ENCODE results near the gene PCDHGB6. TPM values are rescaled to one million over a fixed set of nuclear protein-coding genes. Genes with fewer than 3 reads are reported as not detected.

PCDHGB6 gene
- total and polyA plus RNA-seq, 2 donors = 0.61 to 1.1 TPM

GRCh38 chr5:141440341-141440740 is 32.5 kb downstream of the PCDHGB6 start:
- no peak for DNase-seq (ENCODE audit: low read depth in 6 of 9, low spot score in 9 of 9)
- Histone ChIP-seq H3K4me3 (ENCODE audit: low read length in 2 of 2) (no peak overlapping the region), H3K36me3 (ENCODE audit: control insufficient read depth in 2 of 2, insufficient read depth in 2 of 2, low read length in 1 of 2) (no peaks in the 10 kb centered on the region), H3K4me1 (ENCODE audit: control insufficient read depth in 2 of 2, insufficient read depth in 2 of 2, low read length in 2 of 2) (no peaks in the 10 kb centered on the region), H3K27me3 (ENCODE audit: control insufficient read depth in 2 of 2, insufficient read depth in 1 of 2, low read length in 1 of 2) (peaks cover 0 to 11% of the 10 kb centered on the region in 2 donors), H3K9me3 (ENCODE audit: control insufficient read depth in 2 of 2, insufficient read depth in 1 of 2, low read length in 1 of 2) (peaks cover 0 to 8% of the 10 kb centered on the region in 2 donors), H3K27ac (ENCODE audit: low read depth in 1 of 2, low read length in 1 of 2) (no peak overlapping the region)
- 96% methylated on average over 9 of the region's 9 CpGs for WGBS

DNA sequence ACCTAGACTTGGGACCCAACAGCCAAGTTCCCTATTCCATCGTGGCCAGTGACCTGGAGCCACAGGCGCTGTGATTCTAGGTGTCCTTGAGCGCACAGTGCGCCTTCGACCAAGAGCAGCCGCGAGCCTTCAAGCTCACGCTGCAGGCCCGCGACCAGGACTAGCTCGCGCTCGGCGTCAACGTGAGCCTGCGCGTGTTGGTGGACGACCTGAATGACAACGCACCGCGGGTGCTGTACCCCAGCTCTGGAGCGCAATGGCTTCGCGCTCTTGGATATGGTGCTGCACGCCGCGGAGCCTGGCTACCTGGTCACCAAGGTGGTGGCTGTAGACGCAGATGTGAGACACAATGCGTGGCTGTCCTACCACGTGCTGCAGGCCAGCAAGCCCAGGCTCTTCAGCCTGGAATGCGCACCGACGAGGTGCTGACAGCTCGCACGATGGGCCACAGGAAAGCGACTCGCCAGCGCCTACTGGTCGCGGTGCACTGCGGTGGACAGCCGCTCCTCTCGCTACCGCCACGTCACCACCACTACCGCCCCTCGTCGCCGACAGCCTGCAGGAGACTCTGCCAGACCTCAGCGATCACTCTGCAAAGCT is 33.9 kb downstream of the PCDHGB6 start:
- Histone ChIP-seq H3K4me3 (ENCODE audit: low read length in 2 of 2) (no peak overlapping the region), H3K9me3 (ENCODE audit: control insufficient read depth in 2 of 2, insufficient read depth in 1 of 2, low read length in 1 of 2) (peaks cover 0 to 8% of the 10 kb centered on the region in 2 donors), H3K36me3 (ENCODE audit: control insufficient read depth in 2 of 2, insufficient read depth in 2 of 2, low read length in 1 of 2) (no peaks in the 10 kb centered on the region), H3K4me1 (ENCODE audit: control insufficient read depth in 2 of 2, insufficient read depth in 2 of 2, low read length in 2 of 2) (no peaks in the 10 kb centered on the region), H3K27ac (ENCODE audit: low read depth in 1 of 2, low read length in 1 of 2) (no peak overlapping the region), H3K27me3 (ENCODE audit: control insufficient read depth in 2 of 2, insufficient read depth in 1 of 2, low read length in 1 of 2) (peaks cover 0 to 11% of the 10 kb centered on the region in 2 donors)
- no peak for DNase-seq (ENCODE audit: low read depth in 6 of 9, low spot score in 9 of 9)
- WGBS = 67% methylated on average over 50 of the region's 50 CpGs

Other genes starting within 250 kb of the PCDHGB6 start
Only the 30 nearest of the 37 such genes appear.
- 0.19 TPM for gene PCDHB10, start 215.7 kb upstream of the PCDHGB6 start, total RNA-seq
- gene PCDHB10, start 215.7 kb upstream of the PCDHGB6 start, polyA plus RNA-seq = 0.23 TPM
- 0.24 TPM for gene PCDHB11, start 208.4 kb upstream of the PCDHGB6 start, total RNA-seq
- 0.37 TPM for gene PCDHB11, start 208.4 kb upstream of the PCDHGB6 start, polyA plus RNA-seq
- gene PCDHB12, start 199.3 kb upstream of the PCDHGB6 start, total RNA-seq = 0.19 TPM
- 0.18 TPM for gene PCDHB12, start 199.3 kb upstream of the PCDHGB6 start, polyA plus RNA-seq
- gene PCDHB13, start 194.1 kb upstream of the PCDHGB6 start, total RNA-seq = 0.14 TPM
- 0.27 TPM for gene PCDHB13, start 194.1 kb upstream of the PCDHGB6 start, polyA plus RNA-seq
- gene PCDHB14, start 184.7 kb upstream of the PCDHGB6 start, total RNA-seq = 0.38 TPM
- 0.87 TPM for gene PCDHB14, start 184.7 kb upstream of the PCDHGB6 start, polyA plus RNA-seq
- 0.33 TPM for gene PCDHB15, start 162.6 kb upstream of the PCDHGB6 start, total RNA-seq
- gene PCDHB15, start 162.6 kb upstream of the PCDHGB6 start, polyA plus RNA-seq = 0.66 TPM
- 0.09 TPM for gene SLC25A2, start 104.0 kb upstream of the PCDHGB6 start, total RNA-seq
- gene SLC25A2, start 104.0 kb upstream of the PCDHGB6 start, polyA plus RNA-seq = 0.16 TPM
- gene TAF7, start 87.2 kb upstream of the PCDHGB6 start, total RNA-seq = 138 TPM
- gene TAF7, start 87.2 kb upstream of the PCDHGB6 start, polyA plus RNA-seq = 174 TPM
- gene PCDHGA1, start 77.5 kb upstream of the PCDHGB6 start, total RNA-seq = 0.09 TPM
- 0.16 TPM for gene PCDHGA1, start 77.5 kb upstream of the PCDHGB6 start, polyA plus RNA-seq
- gene PCDHGA2, start 69.3 kb upstream of the PCDHGB6 start, total RNA-seq = 0.19 TPM
- gene PCDHGA2, start 69.3 kb upstream of the PCDHGB6 start, polyA plus RNA-seq = 0.46 TPM
- gene PCDHGA3, start 64.2 kb upstream of the PCDHGB6 start, total RNA-seq = 0.19 TPM
- gene PCDHGA3, start 64.2 kb upstream of the PCDHGB6 start, polyA plus RNA-seq = 0.11 TPM
- 0.14 TPM for gene PCDHGB1, start 57.9 kb upstream of the PCDHGB6 start, total RNA-seq
- gene PCDHGB1, start 57.9 kb upstream of the PCDHGB6 start, polyA plus RNA-seq = 0.11 TPM
- 0.19 TPM for gene PCDHGA4, start 53.0 kb upstream of the PCDHGB6 start, total RNA-seq
- gene PCDHGA4, start 53.0 kb upstream of the PCDHGB6 start, polyA plus RNA-seq = 0.11 TPM
- 0.28 TPM for gene PCDHGB2, start 48.0 kb upstream of the PCDHGB6 start, total RNA-seq
- 0.21 TPM for gene PCDHGB2, start 48.0 kb upstream of the PCDHGB6 start, polyA plus RNA-seq
- gene PCDHGA5, start 43.9 kb upstream of the PCDHGB6 start, total RNA-seq = 0.19 TPM
- 0.18 TPM for gene PCDHGA5, start 43.9 kb upstream of the PCDHGB6 start, polyA plus RNA-seq
- gene PCDHGB3, start 37.8 kb upstream of the PCDHGB6 start, total RNA-seq = 0.33 TPM
- 0.14 TPM for gene PCDHGB3, start 37.8 kb upstream of the PCDHGB6 start, polyA plus RNA-seq
- 0.47 TPM for gene PCDHGA6, start 34.1 kb upstream of the PCDHGB6 start, total RNA-seq
- 1.2 TPM for gene PCDHGA6, start 34.1 kb upstream of the PCDHGB6 start, polyA plus RNA-seq
- gene PCDHGA7, start 25.3 kb upstream of the PCDHGB6 start, total RNA-seq = 0.28 TPM
- gene PCDHGA7, start 25.3 kb upstream of the PCDHGB6 start, polyA plus RNA-seq = 0.46 TPM
- gene PCDHGB4, start 20.3 kb upstream of the PCDHGB6 start, total RNA-seq = 1.0 TPM
- gene PCDHGB4, start 20.3 kb upstream of the PCDHGB6 start, polyA plus RNA-seq = 1.6 TPM
- gene PCDHGA8, start 15.4 kb upstream of the PCDHGB6 start, total RNA-seq = 0.19 TPM
- 0.18 TPM for gene PCDHGA8, start 15.4 kb upstream of the PCDHGB6 start, polyA plus RNA-seq
- gene PCDHGB5, start 10.1 kb upstream of the PCDHGB6 start, total RNA-seq = 1.6 TPM
- 1.1 TPM for gene PCDHGB5, start 10.1 kb upstream of the PCDHGB6 start, polyA plus RNA-seq
- 0.66 TPM for gene PCDHGA9, start 5.2 kb upstream of the PCDHGB6 start, total RNA-seq
- 0.75 TPM for gene PCDHGA9, start 5.2 kb upstream of the PCDHGB6 start, polyA plus RNA-seq
- gene PCDHGA10, start 5.0 kb downstream of the PCDHGB6 start, total RNA-seq = 0.61 TPM
- gene PCDHGA10, start 5.0 kb downstream of the PCDHGB6 start, polyA plus RNA-seq = 0.87 TPM
- 0.85 TPM for gene PCDHGB7, start 9.7 kb downstream of the PCDHGB6 start, total RNA-seq
- 1.2 TPM for gene PCDHGB7, start 9.7 kb downstream of the PCDHGB6 start, polyA plus RNA-seq
- 0.42 TPM for gene PCDHGA11, start 13.0 kb downstream of the PCDHGB6 start, total RNA-seq
- gene PCDHGA11, start 13.0 kb downstream of the PCDHGB6 start, polyA plus RNA-seq = 0.68 TPM
- gene PCDHGA12, start 22.5 kb downstream of the PCDHGB6 start, total RNA-seq = 0.80 TPM
- 0.71 TPM for gene PCDHGA12, start 22.5 kb downstream of the PCDHGB6 start, polyA plus RNA-seq
- 5.5 TPM for gene PCDHGC3, start 67.9 kb downstream of the PCDHGB6 start, total RNA-seq
- gene PCDHGC3, start 67.9 kb downstream of the PCDHGB6 start, polyA plus RNA-seq = 28.7 TPM
- 0.19 TPM for gene PCDHGC4, start 77.0 kb downstream of the PCDHGB6 start, total RNA-seq
- 0.05 TPM for gene PCDHGC4, start 77.0 kb downstream of the PCDHGB6 start, polyA plus RNA-seq
- gene PCDHGC5, start 81.1 kb downstream of the PCDHGB6 start, total RNA-seq = 0.19 TPM
- 0.11 TPM for gene PCDHGC5, start 81.1 kb downstream of the PCDHGB6 start, polyA plus RNA-seq
- 28.0 TPM for gene DIAPH1, start 211.0 kb downstream of the PCDHGB6 start, total RNA-seq
- 80.0 TPM for gene DIAPH1, start 211.0 kb downstream of the PCDHGB6 start, polyA plus RNA-seq